SK-N-SH (cell line): ENCODE data around the gene HJV. TPM values are rescaled to one million over a fixed set of nuclear protein-coding genes. Genes with fewer than 3 reads are reported as not detected.

Source experiments
- CTCF ChIA-PET: fragments of 300-600, 350-600 bp; formaldehyde crosslinking; extraction: SDS; loops from one replicate; lab custom pipeline; 2021; lab: Yijun Ruan, JAX
- POLR2A ChIA-PET: fragments of 350-600 bp; sonication (Branson Sonifier 250); formaldehyde crosslinking; extraction: SDS; loops from one replicate; lab custom pipeline; 2020; ENCODE audit warnings: antibody characterized with exemption, inconsistent platforms; lab: Yijun Ruan, JAX
- DNase-seq: peaks from one replicate; pipeline ENCODE4 v3.0.0; 2012
- H2AFZ ChIP-seq: fragments of 200-600 bp; sonication (generic); 2 replicates; pipeline ENCODE4 v1.8.1; 2016; ENCODE audit warnings: antibody characterized with exemption, mild to moderate bottlenecking, low read depth
- H3F3A ChIP-seq: fragments of 200-600 bp; sonication (generic); replicated peaks from 2 replicates; pipeline ENCODE3; 2016; ENCODE audit warnings: antibody characterized with exemption, mild to moderate bottlenecking; ENCODE audit not compliant: insufficient read depth
- H3K27ac ChIP-seq, 2 experiments: fragments of 200-500 bp in 1 of 2; fragments of 200-600 bp in 1 of 2; sonication (Bioruptor generic) in 1 of 2; sonication (generic), shearing (Covaris generic) in 1 of 2; 2 replicates each; pipeline versions ENCODE4 v1.5.1 to v1.6.1; 2014 to 2016; ENCODE audit warnings: low read depth in 2 of 2, inconsistent platforms in 1 of 2, low read length in 1 of 2, mild to moderate bottlenecking in 1 of 2, mixed read lengths in 1 of 2
- H3K27me3 ChIP-seq: fragments of 200-600 bp; sonication (generic), shearing (Covaris generic); 2 replicates; pipeline ENCODE4 v1.6.1; 2016; ENCODE audit warnings: mixed run types; ENCODE audit not compliant: insufficient read depth
- H3K36me3 ChIP-seq, 2 experiments: fragments of 200-500 bp in 1 of 2; fragments of 200-600 bp in 1 of 2; sonication (Bioruptor generic) in 1 of 2; sonication (generic) in 1 of 2; replicated peaks in 1 of 2; 2 replicates each; pipeline versions ENCODE3 to v1.5.1; 2014 to 2016; ENCODE audit warnings: low read length in 1 of 2, mild to moderate bottlenecking in 1 of 2; ENCODE audit not compliant: insufficient read depth in 2 of 2, control insufficient read depth in 1 of 2
- H3K4me1 ChIP-seq, 2 experiments: fragments of 200-500 bp in 1 of 2; fragments of 200-600 bp in 1 of 2; sonication (Bioruptor generic) in 1 of 2; sonication (generic), shearing (Covaris generic) in 1 of 2; 2 replicates each; pipeline versions ENCODE4 v1.5.1 to v1.6.1; 2014 to 2016; ENCODE audit warnings: low read depth in 1 of 2, low read length in 1 of 2, mixed run types in 1 of 2; ENCODE audit not compliant: insufficient read depth in 2 of 2, control insufficient read depth in 1 of 2
- H3K4me2 ChIP-seq: fragments of 200-600 bp; sonication (generic), shearing (Covaris generic); 2 replicates; pipeline ENCODE4 v1.6.1; 2017; ENCODE audit warnings: mixed run types
- H3K4me3 ChIP-seq, 2 experiments: fragments of 200-500 bp in 1 of 2; fragments of 200-600 bp in 1 of 2; sonication (Bioruptor generic) in 1 of 2; sonication (generic), shearing (Covaris generic) in 1 of 2; 2 replicates each; pipeline versions ENCODE4 v1.5.1 to v1.8.1; 2014 to 2016; ENCODE audit warnings: low read depth in 2 of 2, inconsistent platforms in 1 of 2, low read length in 1 of 2, mild to moderate bottlenecking in 1 of 2, mixed read lengths in 1 of 2, moderate library complexity in 1 of 2
- H3K79me2 ChIP-seq: fragments of 200-600 bp; sonication (generic); 2 replicates; pipeline ENCODE4 v1.8.1; 2017; ENCODE audit warnings: mild to moderate bottlenecking; ENCODE audit not compliant: insufficient read depth
- H3K9ac ChIP-seq: fragments of 200-600 bp; sonication (generic); 2 replicates; pipeline ENCODE4 v1.6.1; 2017; ENCODE audit warnings: mixed run types
- H3K9me2 ChIP-seq: fragments of 200-600 bp; sonication (generic); 2 replicates; pipeline ENCODE4 v1.6.1; 2017; ENCODE audit warnings: mixed run types
- H3K9me3 ChIP-seq: fragments of 200-600 bp; sonication (generic); 2 replicates; pipeline ENCODE4 v1.6.1; 2017; ENCODE audit warnings: mixed run types, mild to moderate bottlenecking, moderate library complexity
- H4K20me1 ChIP-seq: fragments of 200-600 bp; sonication (generic); 2 replicates; pipeline ENCODE4 v1.6.1; 2017; ENCODE audit warnings: mild to moderate bottlenecking, mixed run types; ENCODE audit not compliant: insufficient read depth
- CHD2 ChIP-seq: fragments of 150-350 bp; IDR thresholded peaks from 2 replicates; pipeline ENCODE4 v1.6.1; 2018; ENCODE audit warnings: low read length; ENCODE audit not compliant: partially characterized antibody
- CTCF ChIP-seq: fragments of 200-600 bp; sonication (generic); IDR thresholded peaks from 2 replicates; pipeline ENCODE4 v1.6.1; 2017; ENCODE audit warnings: antibody characterized with exemption, mild to moderate bottlenecking, moderate library complexity
- ELF1 ChIP-seq: IDR thresholded peaks from 2 replicates; pipeline ENCODE4 v1.4.0; 2012
- EP300 ChIP-seq, 2 experiments: IDR thresholded peaks; 2 replicates each; pipeline versions ENCODE4 v1.4.0 to v1.6.1; 2012; ENCODE audit warnings: borderline replicate concordance in 1 of 2, low read depth in 1 of 2, low read length in 1 of 2
- EZH2phosphoT487 ChIP-seq: fragments of 200-600 bp; sonication (generic); IDR thresholded peaks from 2 replicates; pipeline ENCODE4 v1.6.1; 2017; ENCODE audit warnings: low read depth, mixed run types, mild to moderate bottlenecking, antibody characterized with exemption, moderate library complexity, borderline replicate concordance
- FOSL2 ChIP-seq: IDR thresholded peaks from 2 replicates; pipeline ENCODE4 v1.4.0; 2012; ENCODE audit warnings: low read depth, mild to moderate bottlenecking, moderate library complexity, borderline replicate concordance
- GABPA ChIP-seq: IDR thresholded peaks from 2 replicates; pipeline ENCODE4 v1.4.0; 2012; ENCODE audit warnings: low read depth, mild to moderate bottlenecking
- IRF3 ChIP-seq: fragments of 150-350 bp; IDR thresholded peaks from 2 replicates; pipeline ENCODE4 v1.6.1; 2016; ENCODE audit warnings: mild to moderate bottlenecking, low read depth, low read length
- JUND ChIP-seq: IDR thresholded peaks from 2 replicates; pipeline ENCODE4 v1.4.0; 2012
- MAX ChIP-seq: IDR thresholded peaks from 2 replicates; pipeline ENCODE4 v1.4.0; 2012; ENCODE audit warnings: low read depth
- MEF2A ChIP-seq: IDR thresholded peaks from 2 replicates; pipeline ENCODE4 v1.4.0; 2012; ENCODE audit warnings: low read depth, borderline replicate concordance
- MXI1 ChIP-seq: IDR thresholded peaks from 2 replicates; pipeline ENCODE4 v1.6.1; 2012; ENCODE audit warnings: mild to moderate bottlenecking, low read depth, low read length, improper control_type of control experiment
- POLR2AphosphoS5 ChIP-seq: IDR thresholded peaks from 2 replicates; pipeline ENCODE4 v1.6.1; 2012; ENCODE audit warnings: low read depth, low read length
- RAD21 ChIP-seq: IDR thresholded peaks from 2 replicates; pipeline ENCODE4 v1.6.1; 2012; ENCODE audit warnings: mild to moderate bottlenecking, low read length
- SIN3A ChIP-seq: IDR thresholded peaks from 2 replicates; pipeline ENCODE4 v1.6.1; 2012; ENCODE audit warnings: low read depth, mild to moderate bottlenecking, low read length, moderate library complexity, borderline replicate concordance
- TAF1 ChIP-seq: IDR thresholded peaks from 2 replicates; pipeline ENCODE4 v1.6.1; 2012; ENCODE audit warnings: low read depth, mild to moderate bottlenecking, low read length, moderate library complexity, borderline replicate concordance
- TCF12 ChIP-seq: IDR thresholded peaks from 2 replicates; pipeline ENCODE4 v1.4.0; 2012
- TEAD4 ChIP-seq: IDR thresholded peaks from 2 replicates; pipeline ENCODE4 v1.4.0; 2012; ENCODE audit warnings: mild to moderate bottlenecking, borderline replicate concordance; ENCODE audit not compliant: insufficient read depth
- YY1 ChIP-seq: IDR thresholded peaks from 2 replicates; pipeline ENCODE4 v1.4.0; 2012; ENCODE audit warnings: low read depth, mild to moderate bottlenecking
- WGBS: methylation state at CpG from one replicate; pipeline ENCODE4 v1.1.6; 2017; ENCODE audit warnings: low lambda C conversion rate; 5-methylcytosine and 5-hydroxymethylcytosine counted together
- polyA plus RNA-seq, 3 experiments: library from polyadenylated mRNA; depleted of rRNA; stranded (reverse); fragments of >200 nt; gene quantifications; 2 replicates each; pipeline ENCODE4 v1.2.3, GENCODE V29; 2012

Gene HJV
- polyA plus RNA-seq, 1 of the 3 experiments (the other 2 are of a cell fraction): 0.05 TPM

- Histone ChIP-seq H4K20me1 (no peaks in the 10 kb centered on the region), H3K27ac (no peak overlapping the region), H3K79me2 (no peaks in the 10 kb centered on the region), H2AFZ (no peak overlapping the region), H3F3A (peaks cover 9% of the 10 kb centered on the region), H3K4me1 (peaks cover 2 to 9% of the 10 kb centered on the region in 2 experiments; a peak in 3 of 4 replicates), H3K9me2 (no peaks in the 10 kb centered on the region), H3K9me3 (no peaks in the 10 kb centered on the region), H3K9ac (no peak overlapping the region), H3K4me2 (no peak overlapping the region), H3K36me3 (no peaks in the 10 kb centered on the region), H3K27me3 (no peaks in the 10 kb centered on the region), H3K4me3 (no peak overlapping the region)
- WGBS: 94% methylated on average over 4 of the region's 4 CpGs
- DNase-seq: no peak
- ChIA-PET CTCF (interaction anchor here (0.9 to 2.7 kb wide), 4 partner anchors 12 to 175 kb away, joined by 3 to 11 read pairs (median 8); partner anchors contain the start of gene NUDT17), POLR2A (no interaction called here)
- TF ChIP-seq TCF12 (no peak), EP300 (IDR thresholded peaks at IDR 0.05; ENCODE audit: borderline replicate concordance in 1 of 2, low read depth in 1 of 2, low read length in 1 of 2) (no peak), TEAD4 (no peak), SIN3A (no peak), YY1 (no peak), RAD21 (no peak), MAX (no peak), JUND (no peak), POLR2AphosphoS5 (no peak)
Observed at GRCh38 chr1:146020058-146021049, 1.2 kb downstream of the HJV start.

- Histone ChIP-seq H3K27ac (no peak overlapping the region), H3K9me3 (no peaks in the 10 kb centered on the region), H4K20me1 (no peaks in the 10 kb centered on the region), H3K79me2 (no peaks in the 10 kb centered on the region), H3K36me3 (no peaks in the 10 kb centered on the region), H2AFZ (no peak overlapping the region), H3K4me3 (no peak overlapping the region), H3K27me3 (no peaks in the 10 kb centered on the region), H3K9ac (no peak overlapping the region), H3F3A (peaks cover 13% of the 10 kb centered on the region), H3K9me2 (no peaks in the 10 kb centered on the region), H3K4me1 (peaks cover 2 to 9% of the 10 kb centered on the region in 2 experiments; a peak in 3 of 4 replicates), H3K4me2 (no peak overlapping the region)
- ChIA-PET POLR2A (no interaction called here), CTCF (interaction anchor here (0.9 to 6.5 kb wide), 4 partner anchors 11 to 128 kb away, joined by 3 to 41 read pairs (median 4); no protein-coding TSS in a partner anchor)
- WGBS: 65% methylated on average over 19 of the region's 43 CpGs
- no peak for DNase-seq
- TF ChIP-seq EZH2phosphoT487 (no peak), TAF1 (no peak), GABPA (no peak), RAD21 (no peak), IRF3 (no peak), TCF12 (no peak), MEF2A (no peak), MXI1 (no peak), EP300 (IDR thresholded peaks at IDR 0.05; ENCODE audit: borderline replicate concordance in 1 of 2, low read depth in 1 of 2, low read length in 1 of 2) (no peak), CHD2 (no peak), ELF1 (no peak), CTCF (no peak), FOSL2 (no peak)
Observed at GRCh38 chr1:146019231-146020057, 2.1 kb downstream of the HJV start.
